ENCODE data around the gene FERMT3.

The FERMT3 gene

GRCh38 chr11:64208796-64209562 lies 2.5 kb downstream of the FERMT3 start:
- no peak overlapping the region for H3K4me3 ChIP-seq (ENCODE audit: low read depth, low read length)
- DNase-seq (ENCODE audit: low read depth), result no peak
- in situ Hi-C loops (cut with HindIII; ENCODE audit: low sequenced_read_pairs), result loop anchor here (10.0 to 25.0 kb wide), 2 partner anchors 66 to 428 kb away; no protein-coding TSS in a partner anchor
- no peak for TF ChIP-seq CTCF (IDR thresholded peaks at IDR 0.05; ENCODE audit: low read depth, low read length, missing control alignments)

GRCh38 chr11:64209563-64209843 lies 3.0 kb downstream of the FERMT3 start:
- in situ Hi-C loops (cut with HindIII; ENCODE audit: low sequenced_read_pairs), result loop anchor here (10.0 to 25.0 kb wide), 2 partner anchors 65 to 428 kb away; no protein-coding TSS in a partner anchor
- no peak for DNase-seq (ENCODE audit: low read depth)
- H3K4me3 ChIP-seq (ENCODE audit: low read depth, low read length), result no peak overlapping the region
- TF ChIP-seq CTCF (IDR thresholded peaks at IDR 0.05; ENCODE audit: low read depth, low read length, missing control alignments), result no peak

GRCh38 chr11:64210301-64211020 lies 3.9 kb downstream of the FERMT3 start:
- TF ChIP-seq CTCF (IDR thresholded peaks at IDR 0.05; ENCODE audit: low read depth, low read length, missing control alignments), result no peak
- H3K4me3 ChIP-seq (ENCODE audit: low read depth, low read length), result no peak overlapping the region
- in situ Hi-C loops (cut with HindIII; ENCODE audit: low sequenced_read_pairs), result loop anchor here (25.0 kb wide), 1 partner anchor 427 kb away; no protein-coding TSS in a partner anchor
- no peak for DNase-seq (ENCODE audit: low read depth)

- DNase-seq (ENCODE audit: low read depth), result no peak
- no peak overlapping the region for H3K4me3 ChIP-seq (ENCODE audit: low read depth, low read length)
- no peak for TF ChIP-seq CTCF (IDR thresholded peaks at IDR 0.05; ENCODE audit: low read depth, low read length, missing control alignments)
- in situ Hi-C loops (cut with HindIII; ENCODE audit: low sequenced_read_pairs), result loop anchor here (25.0 kb wide), 1 partner anchor 426 kb away; no protein-coding TSS in a partner anchor
These were observed 4.8 kb downstream of the FERMT3 start for GRCh38 chr11:64211181-64211872.

- no peak overlapping the region for H3K4me3 ChIP-seq (ENCODE audit: low read depth, low read length)
- DNase-seq (ENCODE audit: low read depth), result no peak
- in situ Hi-C loops (cut with HindIII; ENCODE audit: low sequenced_read_pairs), result loop anchor here (25.0 kb wide), 1 partner anchor 420 kb away; no protein-coding TSS in a partner anchor
- TF ChIP-seq CTCF (IDR thresholded peaks at IDR 0.05; ENCODE audit: low read depth, low read length, missing control alignments), result no peak
These were observed 10.4 kb downstream of the FERMT3 start for GRCh38 chr11:64216879-64217278.

GRCh38 chr11:64218628-64219353 lies 12.3 kb downstream of the FERMT3 start:
- no peak for TF ChIP-seq CTCF (IDR thresholded peaks at IDR 0.05; ENCODE audit: low read depth, low read length, missing control alignments)
- no peak for DNase-seq (ENCODE audit: low read depth)
- in situ Hi-C loops (cut with HindIII; ENCODE audit: low sequenced_read_pairs), result loop anchor here (25.0 kb wide), 1 partner anchor 419 kb away; no protein-coding TSS in a partner anchor
- H3K4me3 ChIP-seq (ENCODE audit: low read depth, low read length), result no peak overlapping the region
